Measurements from ENCODE around the gene CTTN. TPM values are rescaled to one million over a fixed set of nuclear protein-coding genes. Genes with fewer than 3 reads are reported as not detected.

CTTN gene
- total RNA-seq, 4 donors from 2014 or later, result 261 to 536 (median 402) TPM

DNA sequence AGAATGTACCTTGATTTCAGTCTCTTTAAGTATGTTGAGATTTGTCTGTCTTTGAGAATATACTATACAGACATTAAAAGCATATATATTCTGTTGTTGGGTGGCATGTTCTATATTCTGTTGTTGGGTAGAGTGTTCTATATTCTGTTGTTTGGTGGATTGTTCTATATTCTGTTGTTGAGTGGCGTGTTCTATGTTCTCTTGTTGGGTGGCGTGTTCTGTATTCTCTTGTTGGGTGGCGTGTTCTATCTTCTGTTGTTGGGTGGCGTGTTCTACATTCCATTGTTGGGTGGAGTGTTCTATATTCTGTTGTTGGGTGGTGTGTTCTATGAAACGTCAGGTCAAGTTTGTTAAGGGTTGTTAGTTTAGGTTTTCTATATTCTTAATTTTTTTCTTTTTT lies 27.1 kb upstream of the CTTN start:
- Histone ChIP-seq H3K9me3 (no peaks in the 10 kb centered on the region), H3K4me1 (no peaks in the 10 kb centered on the region), H3K4me3 (no peak overlapping the region), H3K36me3 (peaks cover 0 to 54% (median 0%) of the 10 kb centered on the region in 3 donors), H3K27ac (no peak overlapping the region), H3K27me3 (no peaks in the 10 kb centered on the region)
- no peak for DNase-seq
- TF ChIP-seq POLR2A (IDR thresholded peaks at IDR 0.05) (no peak), CTCF (IDR thresholded peaks at IDR 0.05) (no peak)

GRCh38 chr11:70372076-70372475 lies 26.3 kb upstream of the CTTN start:
- no peak overlapping the region for H3K27ac ChIP-seq
- DNase-seq, result no peak
- no peaks in the 10 kb centered on the region for H3K27me3 ChIP-seq
- no peaks in the 10 kb centered on the region for H3K9me3 ChIP-seq
- TF ChIP-seq POLR2A (IDR thresholded peaks at IDR 0.05), result no peak
- no peak for TF ChIP-seq CTCF (IDR thresholded peaks at IDR 0.05)
- H3K4me1 ChIP-seq, result no peaks in the 10 kb centered on the region
- H3K4me3 ChIP-seq, result no peak overlapping the region
- H3K36me3 ChIP-seq, result peaks cover 0 to 56% (median 0%) of the 10 kb centered on the region in 3 donors

DNA sequence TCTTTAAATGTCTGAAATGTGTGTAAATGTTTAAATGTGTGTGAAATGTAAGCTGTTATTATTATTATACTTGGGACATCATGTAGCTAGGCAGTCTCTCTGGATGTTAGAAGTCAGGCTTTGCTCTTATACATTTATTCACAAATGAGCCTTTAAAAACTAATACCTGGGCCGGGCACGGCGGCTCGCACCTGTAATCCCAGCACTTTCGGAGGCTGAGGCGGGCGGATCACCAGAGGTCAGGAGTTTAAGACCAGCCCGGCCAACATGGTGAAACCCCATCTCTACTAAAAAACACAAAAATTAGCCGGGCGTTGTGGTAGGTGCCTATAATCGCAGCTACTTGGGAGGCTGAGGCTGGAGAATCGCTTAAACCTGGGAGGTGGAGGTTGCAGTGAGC lies 21.7 kb upstream of the CTTN start:
- peaks cover 0 to 78% (median 0%) of the 10 kb centered on the region in 3 donors for H3K36me3 ChIP-seq
- no peak for DNase-seq
- TF ChIP-seq CTCF (IDR thresholded peaks at IDR 0.05) (no peak), POLR2A (IDR thresholded peaks at IDR 0.05) (no peak)
- no peak overlapping the region for H3K27ac ChIP-seq
- no peak overlapping the region for H3K4me3 ChIP-seq
- H3K9me3 ChIP-seq, result no peaks in the 10 kb centered on the region
- no peaks in the 10 kb centered on the region for H3K27me3 ChIP-seq
- H3K4me1 ChIP-seq, result no peaks in the 10 kb centered on the region

- DNase-seq, result no peak
- Histone ChIP-seq H3K9me3 (no peaks in the 10 kb centered on the region), H3K27me3 (no peaks in the 10 kb centered on the region), H3K27ac (no peak overlapping the region), H3K4me3 (no peak overlapping the region), H3K36me3 (peaks cover 0 to 78% (median 0%) of the 10 kb centered on the region in 3 donors), H3K4me1 (no peaks in the 10 kb centered on the region)
- TF ChIP-seq POLR2A (IDR thresholded peaks at IDR 0.05) (no peak), CTCF (IDR thresholded peaks at IDR 0.05) (no peak)
Observed at GRCh38 chr11:70377645-70378044, 20.7 kb upstream of the CTTN start.

DNA sequence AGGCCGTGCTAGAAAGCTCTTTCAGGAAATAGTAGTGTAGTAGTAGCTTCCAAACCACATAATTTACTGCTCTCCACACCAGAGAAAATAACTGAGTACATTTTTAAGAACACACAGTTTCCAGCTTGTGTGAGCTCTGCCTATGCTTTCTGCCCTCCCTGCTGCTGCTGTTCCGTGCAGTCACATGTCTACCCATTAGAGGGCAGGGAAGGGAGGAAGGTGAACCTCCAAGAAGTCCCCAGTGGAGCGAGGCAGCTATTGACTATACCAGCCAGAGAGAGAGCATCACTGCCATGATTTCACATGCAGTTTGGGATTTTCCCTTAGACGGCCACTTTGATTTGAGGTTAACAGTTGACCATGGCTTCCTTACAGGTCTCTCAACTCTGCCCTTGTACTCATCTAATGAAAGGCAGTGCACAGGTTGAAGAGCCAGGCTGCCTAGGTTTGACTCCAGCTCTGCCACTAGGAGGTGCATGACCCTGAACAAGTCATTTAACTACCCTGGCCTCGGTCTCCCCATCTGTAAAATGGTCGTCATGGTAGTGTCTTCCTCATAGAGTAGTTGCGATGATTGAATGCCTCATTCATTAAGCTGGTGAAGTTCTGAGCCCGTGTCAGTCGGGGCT lies 19.7 kb upstream of the CTTN start:
- Histone ChIP-seq H3K36me3 (peaks cover 0 to 69% (median 0%) of the 10 kb centered on the region in 3 donors), H3K27ac (no peak overlapping the region)
- no peak for DNase-seq

More for the DNA sequence above, 19.7 kb upstream of the CTTN start:
- no peaks in the 10 kb centered on the region for H3K27me3 ChIP-seq
- H3K4me3 ChIP-seq, result no peak overlapping the region
- no peaks in the 10 kb centered on the region for H3K9me3 ChIP-seq
- TF ChIP-seq CTCF (IDR thresholded peaks at IDR 0.05), result no peak
- no peak for TF ChIP-seq POLR2A (IDR thresholded peaks at IDR 0.05)
- H3K4me1 ChIP-seq, result no peaks in the 10 kb centered on the region

All from Peyer's patch (tissue), 4 donors.